AG09309 (cell line): ENCODE results near the gene SLCO4C1.

Experiments used
- DNase-seq: peaks from one replicate; pipeline ENCODE4 v3.0.0-alpha.2; 2010; ENCODE audit warnings: low read depth
- H3K4me3 ChIP-seq: 2 replicates; pipeline ENCODE4 v1.5.1; 2011; ENCODE audit warnings: mild to moderate bottlenecking, low read depth, low read length, moderate library complexity; ENCODE audit not compliant: control insufficient read depth
- TF ChIP-seq, protein P1 (sequence below): IDR thresholded peaks from 2 replicates; pipeline ENCODE4 v1.5.1; 2011; ENCODE audit warnings: mild to moderate bottlenecking, low read depth, low read length, inconsistent platforms; ENCODE audit not compliant: insufficient read depth, control insufficient read depth; ENCODE audit errors: missing control alignments

The SLCO4C1 gene

DNA sequence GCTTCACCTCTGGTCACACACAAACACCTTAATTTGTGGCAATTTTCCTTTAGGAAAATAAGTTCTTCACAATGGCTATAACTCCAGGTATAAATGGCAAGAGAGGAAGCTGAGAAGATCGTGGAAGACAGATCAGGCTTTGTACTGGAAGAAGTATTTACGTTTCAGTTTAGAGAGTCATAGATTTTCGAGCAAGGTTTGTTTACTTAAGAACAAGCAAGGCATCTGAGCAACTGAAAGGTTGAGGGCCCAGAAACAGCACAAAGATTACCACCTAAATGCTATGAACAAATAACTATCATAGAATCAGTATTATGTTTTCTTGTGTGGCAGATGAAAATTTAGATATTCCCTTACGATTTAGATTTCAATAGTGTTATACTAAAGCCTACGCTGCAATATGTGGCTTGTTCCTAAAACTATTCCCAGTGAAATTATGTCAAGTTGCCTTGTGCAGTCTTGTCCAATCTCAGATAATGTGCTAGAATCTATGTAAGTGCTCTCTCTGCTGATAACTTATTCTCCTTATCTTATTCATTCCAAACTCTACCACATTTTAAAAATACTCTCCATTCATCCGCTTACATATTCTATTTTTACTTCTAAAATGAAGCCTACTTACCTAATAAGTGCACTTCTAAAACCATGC is 6.7 kb downstream of the SLCO4C1 start:
- DNase-seq, result no peak
- H3K4me3 ChIP-seq, result no peak overlapping the region
- TF ChIP-seq, protein P1, sequence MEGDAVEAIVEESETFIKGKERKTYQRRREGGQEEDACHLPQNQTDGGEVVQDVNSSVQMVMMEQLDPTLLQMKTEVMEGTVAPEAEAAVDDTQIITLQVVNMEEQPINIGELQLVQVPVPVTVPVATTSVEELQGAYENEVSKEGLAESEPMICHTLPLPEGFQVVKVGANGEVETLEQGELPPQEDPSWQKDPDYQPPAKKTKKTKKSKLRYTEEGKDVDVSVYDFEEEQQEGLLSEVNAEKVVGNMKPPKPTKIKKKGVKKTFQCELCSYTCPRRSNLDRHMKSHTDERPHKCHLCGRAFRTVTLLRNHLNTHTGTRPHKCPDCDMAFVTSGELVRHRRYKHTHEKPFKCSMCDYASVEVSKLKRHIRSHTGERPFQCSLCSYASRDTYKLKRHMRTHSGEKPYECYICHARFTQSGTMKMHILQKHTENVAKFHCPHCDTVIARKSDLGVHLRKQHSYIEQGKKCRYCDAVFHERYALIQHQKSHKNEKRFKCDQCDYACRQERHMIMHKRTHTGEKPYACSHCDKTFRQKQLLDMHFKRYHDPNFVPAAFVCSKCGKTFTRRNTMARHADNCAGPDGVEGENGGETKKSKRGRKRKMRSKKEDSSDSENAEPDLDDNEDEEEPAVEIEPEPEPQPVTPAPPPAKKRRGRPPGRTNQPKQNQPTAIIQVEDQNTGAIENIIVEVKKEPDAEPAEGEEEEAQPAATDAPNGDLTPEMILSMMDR, result no peak

GRCh38 chr5:102288630-102289029 is 7.5 kb downstream of the SLCO4C1 start:
- no peak overlapping the region for H3K4me3 ChIP-seq
- no peak for DNase-seq
- TF ChIP-seq, protein P1, result no peak

- no peak overlapping the region for H3K4me3 ChIP-seq
- no peak for DNase-seq
- TF ChIP-seq, protein P1, result no peak
These were observed 9.6 kb downstream of the SLCO4C1 start for GRCh38 chr5:102286476-102286875.

GRCh38 chr5:102283102-102283797 is 12.8 kb downstream of the SLCO4C1 start:
- H3K4me3 ChIP-seq, result no peak overlapping the region
- DNase-seq, result no peak
- TF ChIP-seq, protein P1, result no peak

- TF ChIP-seq, protein P1, result no peak
These were observed 16.4 kb downstream of the SLCO4C1 start for GRCh38 chr5:102279711-102280110.

GRCh38 chr5:102278231-102278630 is 17.9 kb downstream of the SLCO4C1 start:
- TF ChIP-seq, protein P1, result no peak
- no peak for DNase-seq
- no peak overlapping the region for H3K4me3 ChIP-seq

More at GRCh38 chr5:102279711-102280110, 16.4 kb downstream of the SLCO4C1 start:
- no peak for DNase-seq
- no peak overlapping the region for H3K4me3 ChIP-seq
